SU-DHL-6 (cell line): ENCODE results near the gene OTC.

Experiments used
- H2AFZ ChIP-seq: fragments of 200-600 bp; sonication (generic); 2 replicates; pipeline ENCODE4 v1.6.1; 2014; ENCODE audit warnings: low read depth, mild to moderate bottlenecking, moderate library complexity, mixed read lengths, antibody characterized with exemption, low read length; ENCODE audit not compliant: severe bottlenecking
- H3F3A ChIP-seq: fragments of 200-600 bp; shearing (Covaris generic); 2 replicates; pipeline ENCODE4 v1.6.0; 2016; ENCODE audit warnings: antibody characterized with exemption, mild to moderate bottlenecking; ENCODE audit not compliant: insufficient read depth
- H3K27ac ChIP-seq: fragments of 200-600 bp; sonication (generic); 2 replicates; pipeline ENCODE4 v1.5.1; 2016; ENCODE audit warnings: low read depth, mild to moderate bottlenecking, low read length, moderate library complexity, mixed read lengths
- H3K27me3 ChIP-seq: fragments of 200-600 bp; sonication (generic), shearing (Covaris generic); 2 replicates; pipeline ENCODE4 v1.6.0; 2014; ENCODE audit warnings: mild to moderate bottlenecking, low read length
- H3K36me3 ChIP-seq: fragments of 200-600 bp; sonication (generic); 2 replicates; pipeline ENCODE4 v1.6.1; 2014; ENCODE audit warnings: mild to moderate bottlenecking, low read length, mixed read lengths
- H3K4me2 ChIP-seq: fragments of 300-600, 200-600 bp; shearing (Covaris generic), sonication (generic); 2 replicates; pipeline ENCODE4 v1.6.0; 2014; ENCODE audit warnings: low read length, low read depth, mild to moderate bottlenecking; ENCODE audit not compliant: poor library complexity, severe bottlenecking
- H3K4me3 ChIP-seq: fragments of 200-600 bp; sonication (generic); 2 replicates; pipeline ENCODE4 v1.5.1; 2014; ENCODE audit warnings: antibody characterized with exemption, low read length, mild to moderate bottlenecking, mixed read lengths; ENCODE audit not compliant: insufficient read depth, poor library complexity, severe bottlenecking
- H3K79me2 ChIP-seq: fragments of 200-600 bp; sonication (generic); 2 replicates; pipeline ENCODE4 v1.6.1; 2014; ENCODE audit warnings: mild to moderate bottlenecking, low read length, moderate library complexity; ENCODE audit not compliant: insufficient read depth
- H3K9ac ChIP-seq: fragments of 200-600 bp; sonication (generic); 2 replicates; pipeline ENCODE4 v1.7.0; 2014; ENCODE audit warnings: mild to moderate bottlenecking, low read length
- H3K9me2 ChIP-seq: fragments of 200-600 bp; sonication (generic); replicated peaks from 2 replicates; pipeline ENCODE4 v1.6.1; 2014; ENCODE audit warnings: low read length; ENCODE audit not compliant: insufficient read depth
- H3K9me3 ChIP-seq: fragments of 200-600 bp; sonication (generic); 2 replicates; pipeline ENCODE4 v1.6.1; 2014; ENCODE audit warnings: low read length, mixed read lengths; ENCODE audit not compliant: insufficient read depth
- H4K20me1 ChIP-seq: fragments of 200-600 bp; sonication (generic); 2 replicates; pipeline ENCODE4 v1.6.1; 2014; ENCODE audit warnings: low read depth, mild to moderate bottlenecking, antibody characterized with exemption, low read length, moderate library complexity, mixed read lengths
- CTCF ChIP-seq: fragments of 200-600 bp; sonication (generic); IDR thresholded peaks from one replicate; pipeline ENCODE4 v1.5.1; 2017; ENCODE audit warnings: antibody characterized with exemption, mild to moderate bottlenecking, low read length, moderate library complexity; ENCODE audit not compliant: insufficient read depth, poor library complexity, severe bottlenecking
- EZH2phosphoT487 ChIP-seq: fragments of 200-600 bp; sonication (generic), shearing (Covaris generic); conservative IDR thresholded peaks from 2 replicates; pipeline ENCODE4 v1.6.1; 2018; ENCODE audit warnings: mild to moderate bottlenecking, antibody characterized with exemption, low read length, moderate library complexity, mixed read lengths

OTC gene

GRCh38 chrX:38341442-38341841 is 11.0 kb upstream of the OTC start:
- Histone ChIP-seq H3K4me2 (no peak overlapping the region), H3K27me3 (no peaks in the 10 kb centered on the region)
- TF ChIP-seq EZH2phosphoT487 (no peak), CTCF (no peak)

DNA sequence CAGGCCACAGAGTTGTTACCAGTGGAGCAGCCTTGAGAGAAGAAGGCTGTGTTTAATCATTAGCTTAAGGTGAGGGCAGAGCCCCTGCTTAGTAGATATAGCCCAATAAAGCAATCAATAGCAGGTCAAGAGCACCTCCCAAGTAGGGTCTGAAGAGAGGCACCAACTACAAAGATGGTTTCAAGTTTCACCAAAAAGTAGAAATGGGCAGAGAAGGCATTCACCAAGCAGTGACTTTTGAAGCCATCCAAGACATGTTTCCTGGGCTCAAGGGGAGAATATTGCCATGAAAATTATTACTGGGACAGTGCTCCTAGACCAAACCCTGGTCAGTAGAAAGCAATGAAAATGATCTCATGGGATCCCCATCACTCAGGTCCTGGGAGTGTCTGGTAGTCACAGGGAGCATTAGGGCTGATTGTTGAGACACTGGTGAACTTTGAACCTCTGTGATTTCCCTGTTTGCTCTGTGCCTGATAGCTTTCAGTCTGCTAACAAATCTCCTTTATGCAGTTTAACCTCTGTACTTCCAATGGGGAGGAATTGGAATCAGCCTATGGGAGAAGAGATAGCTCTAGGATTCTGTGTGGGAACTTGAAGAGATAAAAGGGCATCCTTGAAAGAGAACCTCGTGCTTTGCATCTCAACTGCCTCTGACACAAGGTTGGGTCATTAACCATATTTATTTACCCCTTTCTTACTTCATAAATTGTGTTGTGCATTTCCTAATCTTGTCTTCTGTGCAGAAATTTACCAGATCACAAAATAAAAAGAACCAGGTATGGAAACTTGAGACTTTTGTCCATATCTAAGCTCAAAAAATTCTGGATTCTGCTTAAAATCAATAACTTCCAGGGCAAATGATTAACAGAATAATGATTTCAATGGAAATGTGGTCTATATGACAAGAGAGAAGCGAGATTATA is 9.3 kb upstream of the OTC start:
- no peaks in the 10 kb centered on the region for H3F3A ChIP-seq
- no peaks in the 10 kb centered on the region for H3K27me3 ChIP-seq
- no peaks in the 10 kb centered on the region for H3K9me2 ChIP-seq
- no peaks in the 10 kb centered on the region for H4K20me1 ChIP-seq
- H3K27ac ChIP-seq: no peak overlapping the region
- no peaks in the 10 kb centered on the region for H3K9me3 ChIP-seq
- no peak overlapping the region for H2AFZ ChIP-seq
- no peaks in the 10 kb centered on the region for H3K79me2 ChIP-seq
- H3K4me2 ChIP-seq: no peak overlapping the region
- H3K9ac ChIP-seq: no peak overlapping the region
- H3K36me3 ChIP-seq: no peaks in the 10 kb centered on the region
- no peak for TF ChIP-seq CTCF
- no peak for TF ChIP-seq EZH2phosphoT487
- H3K4me3 ChIP-seq: no peak overlapping the region

More at GRCh38 chrX:38341442-38341841, 11.0 kb upstream of the OTC start:
- no peak overlapping the region for H3K4me3 ChIP-seq
- no peaks in the 10 kb centered on the region for H3K36me3 ChIP-seq
- H3K9ac ChIP-seq: no peak overlapping the region
- H3K27ac ChIP-seq: no peak overlapping the region
- no peaks in the 10 kb centered on the region for H3K9me3 ChIP-seq
- H2AFZ ChIP-seq: no peak overlapping the region
- no peaks in the 10 kb centered on the region for H3F3A ChIP-seq
- H3K9me2 ChIP-seq: no peaks in the 10 kb centered on the region
- no peaks in the 10 kb centered on the region for H4K20me1 ChIP-seq
- H3K79me2 ChIP-seq: no peaks in the 10 kb centered on the region

- Histone ChIP-seq H3K9me3 (no peaks in the 10 kb centered on the region), H4K20me1 (no peaks in the 10 kb centered on the region), H3K27me3 (no peaks in the 10 kb centered on the region), H3K79me2 (no peaks in the 10 kb centered on the region), H3K9ac (no peak overlapping the region), H3K9me2 (no peaks in the 10 kb centered on the region), H3K27ac (no peak overlapping the region), H3F3A (no peaks in the 10 kb centered on the region), H3K36me3 (no peaks in the 10 kb centered on the region), H2AFZ (no peak overlapping the region), H3K4me2 (no peak overlapping the region), H3K4me3 (no peak overlapping the region)
- no peak for TF ChIP-seq CTCF
These were observed 6.3 kb upstream of the OTC start for GRCh38 chrX:38346150-38346549.
